Placental epithelial cell (primary cell): ENCODE results near the gene R3HDM2. TPM values are rescaled to one million over a fixed set of nuclear protein-coding genes. Genes with fewer than 3 reads are reported as not detected.

Source experiments
- small RNA-seq: library from RNA; depleted of rRNA; stranded (forward); fragments of <200 nt; gene quantifications from one replicate; pipeline ENCODE3, GENCODE V24; 2012
- total RNA-seq: library from RNA; depleted of rRNA; stranded (reverse); fragments of >200 nt; gene quantifications from 2 replicates; pipeline ENCODE4 v1.2.3, GENCODE V29; 2012

Gene R3HDM2
- 16.3 and 20.4 TPM in 2 replicates for total RNA-seq

GRCh38 chr12:57430931-57431566 lies at the start of gene R3HDM2:
TSS of gene R3HDM2 (minus strand) at chr12:57431043. CDS start at chr12:57310428, 120,615 bp downstream.

GRCh38 chr12:57479376-57480115 lies 48.7 kb upstream of the R3HDM2 start, which contains the start of gene ARHGAP9:
TSS of gene ARHGAP9 (minus strand) at chr12:57479866. CDS start at chr12:57479406, 460 bp downstream.

GRCh38 chr12:57459750-57460467 lies 29.1 kb upstream of the R3HDM2 start, which contains the start of gene GLI1:
TSS of gene GLI1 (plus strand) at chr12:57459785. CDS start at chr12:57463692, 3,907 bp downstream.

GRCh38 chr12:57454566-57455373 lies 23.9 kb upstream of the R3HDM2 start, which contains the start of gene INHBE:
TSS of gene INHBE (plus strand) at chr12:57455307. CDS start at chr12:57455537, 230 bp downstream.

GRCh38 chr12:57434517-57435223 lies 3.8 kb upstream of the R3HDM2 start, which contains the start of gene INHBC:
TSS of gene INHBC (plus strand) at chr12:57434784. CDS start at chr12:57434887, 103 bp downstream.

GRCh38 chr12:57250956-57251355 lies 179.9 kb downstream of the R3HDM2 start, which contains the start of gene STAC3:
TSS of gene STAC3 (minus strand) at chr12:57251187. CDS start at chr12:57249636, 1,551 bp downstream.

GRCh38 chr12:57229634-57230380 lies 201.0 kb downstream of the R3HDM2 start, which contains the start of gene SHMT2:
TSS of gene SHMT2 (plus strand) at chr12:57229711. CDS start at chr12:57229779, 68 bp downstream.

GRCh38 chr12:57216014-57216911 lies 214.6 kb downstream of the R3HDM2 start, which contains the start of gene NXPH4:
TSS of gene NXPH4 (plus strand) at chr12:57216794. CDS start at chr12:57216970, 176 bp downstream.

Small RNA genes within 50 kb of the gene (small RNA-seq; reads per million reads assigned to genes)
- gene RNU6-879P = not detected

Other genes starting within 250 kb of the R3HDM2 start
- 1.2 TPM in 1 of 2 replicates, not detected in the other for gene NXPH4, start 214.2 kb downstream of the R3HDM2 start, total RNA-seq
- gene SHMT2, start 201.3 kb downstream of the R3HDM2 start, total RNA-seq = 91.1 and 211 TPM in 2 replicates
- 0.39 TPM in 1 of 2 replicates, not detected in the other for gene STAC3, start 179.9 kb downstream of the R3HDM2 start, total RNA-seq
- gene INHBC, start 3.7 kb upstream of the R3HDM2 start, total RNA-seq = not detected in 2 replicates
- not detected in 2 replicates for gene INHBE, start 24.3 kb upstream of the R3HDM2 start, total RNA-seq
- gene GLI1, start 28.7 kb upstream of the R3HDM2 start, total RNA-seq = 0.39 and 0.76 TPM in 2 replicates
- gene ARHGAP9, start 48.8 kb upstream of the R3HDM2 start, total RNA-seq = under 0.01 TPM in 1 of 2 replicates, not detected in the other
- gene MARS1, start 57.0 kb upstream of the R3HDM2 start, total RNA-seq = 64.0 and 144 TPM in 2 replicates
- 9.5 and 20.0 TPM in 2 replicates for gene DDIT3, start 89.5 kb upstream of the R3HDM2 start, total RNA-seq
- gene MBD6, start 91.8 kb upstream of the R3HDM2 start, total RNA-seq = 9.1 and 9.4 TPM in 2 replicates
- gene DCTN2, start 116.1 kb upstream of the R3HDM2 start, total RNA-seq = 127 and 153 TPM in 2 replicates
- gene KIF5A, start 119.0 kb upstream of the R3HDM2 start, total RNA-seq = under 0.01 and 0.11 TPM in 2 replicates
- 24.7 and 93.9 TPM in 2 replicates for gene PIP4K2C, start 160.1 kb upstream of the R3HDM2 start, total RNA-seq
- gene DTX3, start 173.8 kb upstream of the R3HDM2 start, total RNA-seq = 16.1 and 20.0 TPM in 2 replicates
- 6.0 and 22.4 TPM in 2 replicates for gene ARHGEF25, start 180.4 kb upstream of the R3HDM2 start, total RNA-seq
- 0.22 and 0.39 TPM in 2 replicates for gene B4GALNT1, start 202.2 kb upstream of the R3HDM2 start, total RNA-seq